A549 (cell line): Measurements from ENCODE around the gene CLCA4. TPM values are rescaled to one million over a fixed set of nuclear protein-coding genes. Genes with fewer than 3 reads are reported as not detected.

Source experiments
- ATAC-seq, 2 experiments: fragments of 200-7000 bp in 1 of 2; fragments of >200 bp in 1 of 2; cut with Nextera tagmentation in 1 of 2; cut with Tn5 transposase in 1 of 2; 3 replicates each; pipeline versions ENCODE4 v1.8.0 to v1.9.1; 2018 to 2020; ENCODE audit warnings: mild to moderate bottlenecking in 1 of 2, moderate library complexity in 1 of 2
- CTCF ChIA-PET: fragments of 300-600 bp; sonication (Branson Sonifier 250); formaldehyde crosslinking; extraction: SDS; loops from one replicate; lab custom pipeline; 2021; ENCODE audit warnings: antibody characterized with exemption, inconsistent platforms; lab: Yijun Ruan, JAX
- POLR2A ChIA-PET: fragments of 350-600 bp; formaldehyde crosslinking; extraction: SDS; loops from one replicate; lab custom pipeline; 2021; ENCODE audit warnings: antibody characterized with exemption, inconsistent platforms; lab: Yijun Ruan, JAX
- DNase-seq, 2 experiments: peaks; one replicate each; pipeline versions ENCODE4 v3.0.0 to v3.0.0-alpha.2; 2011 to 2016; ENCODE audit warnings: low read depth in 1 of 2, low spot score in 1 of 2
- FAIRE-seq: peaks from 2 replicates; lab custom pipeline; 2011; peaks lifted over from hg19 to GRCh38; lab: Jason Lieb, UNC
- H3K27ac ChIP-seq, 2 experiments: fragments of >200 bp; sonication (Bioruptor Twin); formaldehyde crosslinking; 3 replicates each; pipeline ENCODE4 v1.5.1; 2016 to 2017
- H3K4me1 ChIP-seq: fragments of >200 bp; sonication (Bioruptor Twin); formaldehyde crosslinking; 3 replicates; pipeline ENCODE4 v1.6.1; 2016
- H3K4me2 ChIP-seq: fragments of >200 bp; sonication (Bioruptor Twin); formaldehyde crosslinking; 3 replicates; pipeline ENCODE4 v1.6.1; 2016
- H3K4me3 ChIP-seq: fragments of >200 bp; sonication (Bioruptor Twin); formaldehyde crosslinking; 3 replicates; pipeline ENCODE4 v1.5.1; 2016
- H3K9me3 ChIP-seq: fragments of >200 bp; sonication (Bioruptor Twin); formaldehyde crosslinking; 3 replicates; pipeline ENCODE4 v1.6.1; 2016
- BHLHE40 ChIP-seq: IDR thresholded peaks from 2 replicates; pipeline ENCODE4 v1.6.1; 2012; ENCODE audit warnings: low read depth, low read length, inconsistent platforms
- CEBPB ChIP-seq, 2 experiments: fragments of >200 bp in 1 of 2; sonication (Bioruptor Twin) in 1 of 2; formaldehyde crosslinking in 1 of 2; IDR thresholded peaks; 2 replicates each; pipeline ENCODE4 v1.6.1; 2012 to 2016
- CHD4 ChIP-seq: fragments of 200-600 bp; sonication (generic); IDR thresholded peaks from 2 replicates; pipeline ENCODE4 v1.6.1; 2016; ENCODE audit warnings: antibody characterized with exemption, mild to moderate bottlenecking, borderline replicate concordance
- EHMT2 ChIP-seq: fragments of 200-600 bp; sonication (generic); IDR thresholded peaks from 2 replicates; pipeline ENCODE4 v1.6.1; 2016; ENCODE audit warnings: antibody characterized with exemption, low read depth, mild to moderate bottlenecking, moderate library complexity
- EP300 ChIP-seq, 2 experiments: fragments of >200 bp; sonication (Bioruptor Twin); formaldehyde crosslinking; IDR thresholded peaks; 2 replicates in 1 of 2; 3 replicates in 1 of 2; pipeline ENCODE4 v1.6.1; 2016 to 2017
- FOSB ChIP-seq: fragments of 250-450 bp; sonication (Bioruptor Pico); IDR thresholded peaks from 2 replicates; pipeline ENCODE4 v1.5.0; 2020; ENCODE audit warnings: mild to moderate bottlenecking, moderate library complexity
- HES2 ChIP-seq: fragments of >200 bp; sonication (Bioruptor Twin); formaldehyde crosslinking; IDR thresholded peaks from 2 replicates; pipeline ENCODE4 v1.6.1; 2016
- KDM1A ChIP-seq: fragments of 200-600 bp; sonication (generic); IDR thresholded peaks from 2 replicates; pipeline ENCODE4 v1.6.1; 2016; ENCODE audit warnings: low read depth, mild to moderate bottlenecking
- MAFK ChIP-seq: fragments of 450-650 bp; IDR thresholded peaks from 2 replicates; pipeline ENCODE4 v1.6.1; 2014; ENCODE audit not compliant: partially characterized antibody
- MAZ ChIP-seq: fragments of 150-350 bp; IDR thresholded peaks from 2 replicates; pipeline ENCODE4 v1.6.1; 2014; ENCODE audit warnings: antibody characterized with exemption, low read depth, low read length, borderline replicate concordance
- MYC ChIP-seq: IDR thresholded peaks from 2 replicates; pipeline ENCODE4 v1.6.1; 2012; ENCODE audit warnings: mild to moderate bottlenecking, inconsistent platforms, low read length, improper control_type of control experiment, borderline replicate concordance
- NR3C1 ChIP-seq: fragments of >200 bp; sonication (Bioruptor Twin); formaldehyde crosslinking; IDR thresholded peaks from 3 replicates; pipeline ENCODE4 v1.6.1; 2017
- PHF8 ChIP-seq: fragments of 200-600 bp; sonication (generic); IDR thresholded peaks from 2 replicates; pipeline ENCODE4 v1.6.1; 2016; ENCODE audit warnings: low read depth, mild to moderate bottlenecking, antibody characterized with exemption, moderate library complexity, borderline replicate concordance
- POLR2A ChIP-seq: IDR thresholded peaks from 2 replicates; pipeline ENCODE4 v1.6.1; 2012; ENCODE audit warnings: mild to moderate bottlenecking, low read length
- RAD21 ChIP-seq, 2 experiments: fragments of >200 bp in 1 of 2; sonication (Bioruptor Twin) in 1 of 2; formaldehyde crosslinking in 1 of 2; IDR thresholded peaks in 1 of 2; conservative IDR thresholded peaks in 1 of 2; 2 replicates in 1 of 2; 3 replicates in 1 of 2; pipeline ENCODE4 v1.6.1; 2012 to 2018; ENCODE audit warnings: inconsistent platforms in 1 of 2
- RCOR1 ChIP-seq: fragments of 150-350 bp; IDR thresholded peaks from 2 replicates; pipeline ENCODE4 v1.6.1; 2014; ENCODE audit warnings: antibody characterized with exemption, low read length, low read depth
- SMC3 ChIP-seq: fragments of >200 bp; sonication (Bioruptor Twin); formaldehyde crosslinking; IDR thresholded peaks from 3 replicates; pipeline ENCODE4 v1.6.1; 2018; ENCODE audit warnings: inconsistent platforms
- ZC3H11A ChIP-seq: fragments of 450-650 bp; IDR thresholded peaks from 2 replicates; pipeline ENCODE4 v1.6.1; 2014; ENCODE audit warnings: antibody characterized with exemption, mild to moderate bottlenecking
- ZSCAN20 ChIP-seq: fragments of 250-450 bp; sonication (Bioruptor Pico); IDR thresholded peaks from 2 replicates; pipeline ENCODE4 v1.8.0; 2022; ENCODE audit warnings: mild to moderate bottlenecking, moderate library complexity
- WGBS: methylation state at CpG from one replicate; pipeline ENCODE4 v1.1.6; 2017; ENCODE audit errors: missing lambda C conversion rate; 5-methylcytosine and 5-hydroxymethylcytosine counted together
- polyA plus RNA-seq, 4 experiments: library from polyadenylated mRNA; depleted of rRNA in 3 of 4; stranded (reverse); fragments of >200 nt; fragmentation: RNase III in 1 of 4; extraction: RNeasy Plus Mini Kit Qiagen cat#74134 plus additional on column Dnase treatment in 1 of 4; gene quantifications; 2 replicates in 3 of 4; 3 replicates in 1 of 4; pipeline ENCODE4 v1.2.3, GENCODE V29; 2011 to 2017
- TF ChIP-seq, protein P1 (sequence below): fragments of >200 bp; sonication (Bioruptor Twin); formaldehyde crosslinking; IDR thresholded peaks from 3 replicates; pipeline ENCODE4 v1.5.1; 2016
- TF ChIP-seq, protein P2 (sequence below): fragments of 250-450 bp; sonication (Bioruptor Pico); IDR thresholded peaks from 2 replicates; pipeline ENCODE4 v1.5.0; 2021; ENCODE audit warnings: mild to moderate bottlenecking, moderate library complexity, borderline replicate concordance
- TF ChIP-seq, protein P3 (sequence below): fragments of >200 bp; sonication (Bioruptor Twin); formaldehyde crosslinking; IDR thresholded peaks from 3 replicates; pipeline ENCODE4 v1.6.1; 2016
- TF ChIP-seq, protein P4 (sequence below): fragments of 250-450 bp; sonication (Bioruptor Pico); IDR thresholded peaks from 2 replicates; pipeline ENCODE4 v1.5.0; 2020; ENCODE audit warnings: low read depth, mild to moderate bottlenecking, moderate library complexity
- TF ChIP-seq, protein P5 (sequence below): fragments of 450-650 bp; IDR thresholded peaks from 2 replicates; pipeline ENCODE4 v1.6.1; 2014; ENCODE audit warnings: antibody characterized with exemption

The CLCA4 gene
- polyA plus RNA-seq, 2 of the 4 experiments (the other 2 are of a cell fraction), result not detected

GRCh38 chr1:86505564-86505902 lies 41.3 kb upstream of the CLCA4 start (continued):
- TF ChIP-seq KDM1A, result no peak

DNA sequence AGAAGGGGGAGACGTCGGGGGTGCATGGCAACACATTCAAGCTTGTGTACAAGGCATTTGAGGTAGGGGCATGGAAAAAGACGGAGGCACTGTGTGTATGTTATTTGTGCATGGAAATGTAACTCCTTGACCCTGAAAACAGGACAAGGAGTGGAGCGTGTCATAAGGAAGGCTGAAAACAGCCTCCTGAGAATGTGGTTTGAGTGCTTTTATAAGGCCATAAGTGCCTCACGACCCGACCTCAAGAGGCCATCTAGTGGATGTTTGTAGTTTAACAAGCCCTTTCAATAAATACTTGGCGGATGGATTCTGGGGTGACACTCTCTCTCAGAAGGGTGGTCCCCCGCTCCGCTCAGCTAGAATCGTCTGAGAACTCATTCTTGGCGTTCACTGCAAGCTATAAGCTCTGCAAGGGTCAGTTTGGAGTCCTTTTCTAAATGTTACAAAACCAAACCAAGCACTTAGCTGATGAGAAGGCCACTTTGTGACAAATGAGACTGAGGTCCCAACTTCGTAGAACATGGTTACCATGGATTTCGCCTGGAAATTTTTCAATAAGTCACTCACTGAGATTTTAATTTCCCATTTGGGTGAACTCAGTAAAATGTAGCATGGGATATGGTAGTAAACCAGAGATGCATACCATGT lies 38.8 kb upstream of the CLCA4 start:
- 22% methylated on average over 13 of the region's 13 CpGs for WGBS
- H3K4me3 ChIP-seq, result no peak overlapping the region
- no peak overlapping the region for H3K4me2 ChIP-seq
- H3K9me3 ChIP-seq, result no peaks in the 10 kb centered on the region
- DNase-seq, result peak in 1 of 2 experiments; percentile 21
- TF ChIP-seq, protein P1, sequence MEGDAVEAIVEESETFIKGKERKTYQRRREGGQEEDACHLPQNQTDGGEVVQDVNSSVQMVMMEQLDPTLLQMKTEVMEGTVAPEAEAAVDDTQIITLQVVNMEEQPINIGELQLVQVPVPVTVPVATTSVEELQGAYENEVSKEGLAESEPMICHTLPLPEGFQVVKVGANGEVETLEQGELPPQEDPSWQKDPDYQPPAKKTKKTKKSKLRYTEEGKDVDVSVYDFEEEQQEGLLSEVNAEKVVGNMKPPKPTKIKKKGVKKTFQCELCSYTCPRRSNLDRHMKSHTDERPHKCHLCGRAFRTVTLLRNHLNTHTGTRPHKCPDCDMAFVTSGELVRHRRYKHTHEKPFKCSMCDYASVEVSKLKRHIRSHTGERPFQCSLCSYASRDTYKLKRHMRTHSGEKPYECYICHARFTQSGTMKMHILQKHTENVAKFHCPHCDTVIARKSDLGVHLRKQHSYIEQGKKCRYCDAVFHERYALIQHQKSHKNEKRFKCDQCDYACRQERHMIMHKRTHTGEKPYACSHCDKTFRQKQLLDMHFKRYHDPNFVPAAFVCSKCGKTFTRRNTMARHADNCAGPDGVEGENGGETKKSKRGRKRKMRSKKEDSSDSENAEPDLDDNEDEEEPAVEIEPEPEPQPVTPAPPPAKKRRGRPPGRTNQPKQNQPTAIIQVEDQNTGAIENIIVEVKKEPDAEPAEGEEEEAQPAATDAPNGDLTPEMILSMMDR, result peak; percentile 29; the same call in 1 of the 3 replicates
- TF ChIP-seq EHMT2 (no peak), PHF8 (no peak), ZSCAN20 (no peak), MYC (no peak), RAD21 (conservative IDR thresholded peaks at IDR 0.05 in 1 of 2, IDR thresholded peaks at IDR 0.05 in 1 of 2) (peak in 1 of 2 experiments; percentile 15; a peak in 1 of 5 replicates), CHD4 (no peak)
- CTCF ChIA-PET, result interaction anchor here (1.1 to 2.0 kb wide), 5 partner anchors 10 to 128 kb away, joined by 3 to 5 read pairs (median 4); no protein-coding TSS in a partner anchor
- POLR2A ChIA-PET, result no interaction called here
- H3K27ac ChIP-seq, result no peak overlapping the region
- no peaks in the 10 kb centered on the region for H3K4me1 ChIP-seq
- ATAC-seq, result peak in 1 of 2 experiments; percentile 63; a peak in 4 of 6 replicates
- FAIRE-seq, result no peak

GRCh38 chr1:86508583-86508969 lies 38.3 kb upstream of the CLCA4 start:
- ChIA-PET POLR2A (no interaction called here), CTCF (interaction anchor here (1.1 to 2.0 kb wide), 4 partner anchors 10 to 128 kb away, joined by 4 to 5 read pairs (median 4); no protein-coding TSS in a partner anchor)
- ATAC-seq (no peak), FAIRE-seq (no peak), DNase-seq (no peak)
- H3K4me3 ChIP-seq, result no peak overlapping the region
- no peak overlapping the region for H3K4me2 ChIP-seq
- no peak overlapping the region for H3K27ac ChIP-seq
- WGBS, result 51% methylated on average over 2 of the region's 2 CpGs
- no peaks in the 10 kb centered on the region for H3K4me1 ChIP-seq
- H3K9me3 ChIP-seq, result no peaks in the 10 kb centered on the region
- TF ChIP-seq POLR2A (no peak), KDM1A (no peak), SMC3 (no peak), PHF8 (no peak), CEBPB (IDR thresholded peaks at IDR 0.05) (no peak), FOSB (no peak), ZC3H11A (no peak), EHMT2 (no peak), RCOR1 (no peak), NR3C1 (no peak), HES2 (no peak), BHLHE40 (no peak), MAZ (no peak), MAFK (no peak), EP300 (IDR thresholded peaks at IDR 0.05) (no peak)
- TF ChIP-seq, protein P2, sequence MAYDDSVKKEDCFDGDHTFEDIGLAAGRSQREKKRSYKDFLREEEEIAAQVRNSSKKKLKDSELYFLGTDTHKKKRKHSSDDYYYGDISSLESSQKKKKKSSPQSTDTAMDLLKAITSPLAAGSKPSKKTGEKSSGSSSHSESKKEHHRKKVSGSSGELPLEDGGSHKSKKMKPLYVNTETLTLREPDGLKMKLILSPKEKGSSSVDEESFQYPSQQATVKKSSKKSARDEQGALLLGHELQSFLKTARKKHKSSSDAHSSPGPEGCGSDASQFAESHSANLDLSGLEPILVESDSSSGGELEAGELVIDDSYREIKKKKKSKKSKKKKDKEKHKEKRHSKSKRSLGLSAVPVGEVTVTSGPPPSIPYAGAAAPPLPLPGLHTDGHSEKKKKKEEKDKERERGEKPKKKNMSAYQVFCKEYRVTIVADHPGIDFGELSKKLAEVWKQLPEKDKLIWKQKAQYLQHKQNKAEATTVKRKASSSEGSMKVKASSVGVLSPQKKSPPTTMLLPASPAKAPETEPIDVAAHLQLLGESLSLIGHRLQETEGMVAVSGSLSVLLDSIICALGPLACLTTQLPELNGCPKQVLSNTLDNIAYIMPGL (CRISPR knock-in tag), result no peak
- TF ChIP-seq, protein P3, sequence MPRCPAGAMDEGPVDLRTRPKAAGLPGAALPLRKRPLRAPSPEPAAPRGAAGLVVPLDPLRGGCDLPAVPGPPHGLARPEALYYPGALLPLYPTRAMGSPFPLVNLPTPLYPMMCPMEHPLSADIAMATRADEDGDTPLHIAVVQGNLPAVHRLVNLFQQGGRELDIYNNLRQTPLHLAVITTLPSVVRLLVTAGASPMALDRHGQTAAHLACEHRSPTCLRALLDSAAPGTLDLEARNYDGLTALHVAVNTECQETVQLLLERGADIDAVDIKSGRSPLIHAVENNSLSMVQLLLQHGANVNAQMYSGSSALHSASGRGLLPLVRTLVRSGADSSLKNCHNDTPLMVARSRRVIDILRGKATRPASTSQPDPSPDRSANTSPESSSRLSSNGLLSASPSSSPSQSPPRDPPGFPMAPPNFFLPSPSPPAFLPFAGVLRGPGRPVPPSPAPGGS, result no peak
- TF ChIP-seq, protein P1, result no peak
- TF ChIP-seq, protein P4, sequence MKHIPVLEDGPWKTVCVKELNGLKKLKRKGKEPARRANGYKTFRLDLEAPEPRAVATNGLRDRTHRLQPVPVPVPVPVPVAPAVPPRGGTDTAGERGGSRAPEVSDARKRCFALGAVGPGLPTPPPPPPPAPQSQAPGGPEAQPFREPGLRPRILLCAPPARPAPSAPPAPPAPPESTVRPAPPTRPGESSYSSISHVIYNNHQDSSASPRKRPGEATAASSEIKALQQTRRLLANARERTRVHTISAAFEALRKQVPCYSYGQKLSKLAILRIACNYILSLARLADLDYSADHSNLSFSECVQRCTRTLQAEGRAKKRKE (CRISPR knock-in tag), result no peak
- TF ChIP-seq, protein P5, sequence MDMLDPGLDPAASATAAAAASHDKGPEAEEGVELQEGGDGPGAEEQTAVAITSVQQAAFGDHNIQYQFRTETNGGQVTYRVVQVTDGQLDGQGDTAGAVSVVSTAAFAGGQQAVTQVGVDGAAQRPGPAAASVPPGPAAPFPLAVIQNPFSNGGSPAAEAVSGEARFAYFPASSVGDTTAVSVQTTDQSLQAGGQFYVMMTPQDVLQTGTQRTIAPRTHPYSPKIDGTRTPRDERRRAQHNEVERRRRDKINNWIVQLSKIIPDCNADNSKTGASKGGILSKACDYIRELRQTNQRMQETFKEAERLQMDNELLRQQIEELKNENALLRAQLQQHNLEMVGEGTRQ, result no peak
